ENCODE data around the gene COL16A1.

Gene COL16A1

GRCh38 chr1:31674626-31675025, 29.2 kb downstream of the COL16A1 start:
- WGBS, 2 experiments, result 69 to 70% methylated on average over 8 of the region's 8 CpGs
- Histone ChIP-seq H3K36me3 (ENCODE audit: control insufficient read depth, insufficient read depth, low read length) (no peaks in the 10 kb centered on the region), H3K4me1 (ENCODE audit: control insufficient read depth, insufficient read depth, low read length) (no peaks in the 10 kb centered on the region), H3K27me3 (ENCODE audit: control insufficient read depth, insufficient read depth, low read length, poor library complexity, severe bottlenecking) (no peaks in the 10 kb centered on the region), H3K4me3 (ENCODE audit: insufficient read depth, low read depth, low read length) (no peak overlapping the region), H3K27ac (ENCODE audit: insufficient read depth, low read depth, low read length, poor library complexity, severe bottlenecking) (no peak overlapping the region), H3K9me3 (ENCODE audit: control insufficient read depth, low read length) (no peaks in the 10 kb centered on the region)

GRCh38 chr1:31673433-31673832, 30.4 kb downstream of the COL16A1 start:
- no peak overlapping the region for H3K4me3 ChIP-seq (ENCODE audit: insufficient read depth, low read depth, low read length)
- H3K4me1 ChIP-seq (ENCODE audit: control insufficient read depth, insufficient read depth, low read length), result no peaks in the 10 kb centered on the region
- H3K27me3 ChIP-seq (ENCODE audit: control insufficient read depth, insufficient read depth, low read length, poor library complexity, severe bottlenecking), result no peaks in the 10 kb centered on the region
- no peak overlapping the region for H3K27ac ChIP-seq (ENCODE audit: insufficient read depth, low read depth, low read length, poor library complexity, severe bottlenecking)
- H3K36me3 ChIP-seq (ENCODE audit: control insufficient read depth, insufficient read depth, low read length), result no peaks in the 10 kb centered on the region
- 94 to 98% methylated on average over 9 of the region's 9 CpGs for WGBS, 2 experiments
- H3K9me3 ChIP-seq (ENCODE audit: control insufficient read depth, low read length), result no peaks in the 10 kb centered on the region

GRCh38 chr1:31672986-31673385, 30.8 kb downstream of the COL16A1 start:
- Histone ChIP-seq H3K4me3 (ENCODE audit: insufficient read depth, low read depth, low read length) (no peak overlapping the region), H3K27ac (ENCODE audit: insufficient read depth, low read depth, low read length, poor library complexity, severe bottlenecking) (no peak overlapping the region), H3K27me3 (ENCODE audit: control insufficient read depth, insufficient read depth, low read length, poor library complexity, severe bottlenecking) (no peaks in the 10 kb centered on the region), H3K36me3 (ENCODE audit: control insufficient read depth, insufficient read depth, low read length) (no peaks in the 10 kb centered on the region), H3K9me3 (ENCODE audit: control insufficient read depth, low read length) (no peaks in the 10 kb centered on the region), H3K4me1 (ENCODE audit: control insufficient read depth, insufficient read depth, low read length) (no peaks in the 10 kb centered on the region)
- 84 to 89% methylated on average over 13 of the region's 13 CpGs for WGBS, 2 experiments

- Histone ChIP-seq H3K4me3 (ENCODE audit: insufficient read depth, low read depth, low read length) (no peak overlapping the region), H3K4me1 (ENCODE audit: control insufficient read depth, insufficient read depth, low read length) (peaks cover 4% of the 10 kb centered on the region), H3K27ac (ENCODE audit: insufficient read depth, low read depth, low read length, poor library complexity, severe bottlenecking) (no peak overlapping the region), H3K36me3 (ENCODE audit: control insufficient read depth, insufficient read depth, low read length) (no peaks in the 10 kb centered on the region), H3K27me3 (ENCODE audit: control insufficient read depth, insufficient read depth, low read length, poor library complexity, severe bottlenecking) (no peaks in the 10 kb centered on the region), H3K9me3 (ENCODE audit: control insufficient read depth, low read length) (no peaks in the 10 kb centered on the region)
- 92 to 94% methylated on average over 8 of the region's 8 CpGs for WGBS, 2 experiments
Observed at GRCh38 chr1:31671561-31672201, 32.1 kb downstream of the COL16A1 start.

GRCh38 chr1:31671147-31671546, 32.7 kb downstream of the COL16A1 start:
- WGBS, 2 experiments, result 91% methylated on average over 11 of the region's 11 CpGs
- no peaks in the 10 kb centered on the region for H3K36me3 ChIP-seq (ENCODE audit: control insufficient read depth, insufficient read depth, low read length)
- H3K27me3 ChIP-seq (ENCODE audit: control insufficient read depth, insufficient read depth, low read length, poor library complexity, severe bottlenecking), result no peaks in the 10 kb centered on the region
- H3K27ac ChIP-seq (ENCODE audit: insufficient read depth, low read depth, low read length, poor library complexity, severe bottlenecking), result no peak overlapping the region
- peaks cover 8% of the 10 kb centered on the region for H3K4me1 ChIP-seq (ENCODE audit: control insufficient read depth, insufficient read depth, low read length)
- no peak overlapping the region for H3K4me3 ChIP-seq (ENCODE audit: insufficient read depth, low read depth, low read length)
- no peaks in the 10 kb centered on the region for H3K9me3 ChIP-seq (ENCODE audit: control insufficient read depth, low read length)

GRCh38 chr1:31670593-31670964, 33.2 kb downstream of the COL16A1 start:
- no peaks in the 10 kb centered on the region for H3K36me3 ChIP-seq (ENCODE audit: control insufficient read depth, insufficient read depth, low read length)
- WGBS, 2 experiments, result 92 to 93% methylated on average over 6 of the region's 6 CpGs
- H3K27ac ChIP-seq (ENCODE audit: insufficient read depth, low read depth, low read length, poor library complexity, severe bottlenecking), result no peak overlapping the region
- H3K4me3 ChIP-seq (ENCODE audit: insufficient read depth, low read depth, low read length), result no peak overlapping the region
- no peaks in the 10 kb centered on the region for H3K9me3 ChIP-seq (ENCODE audit: control insufficient read depth, low read length)
- no peaks in the 10 kb centered on the region for H3K27me3 ChIP-seq (ENCODE audit: control insufficient read depth, insufficient read depth, low read length, poor library complexity, severe bottlenecking)
- peaks cover 8% of the 10 kb centered on the region for H3K4me1 ChIP-seq (ENCODE audit: control insufficient read depth, insufficient read depth, low read length)

GRCh38 chr1:31669786-31670592, 33.8 kb downstream of the COL16A1 start:
- Histone ChIP-seq H3K27ac (ENCODE audit: insufficient read depth, low read depth, low read length, poor library complexity, severe bottlenecking) (no peak overlapping the region), H3K36me3 (ENCODE audit: control insufficient read depth, insufficient read depth, low read length) (no peaks in the 10 kb centered on the region), H3K4me1 (ENCODE audit: control insufficient read depth, insufficient read depth, low read length) (peaks cover 8% of the 10 kb centered on the region), H3K9me3 (ENCODE audit: control insufficient read depth, low read length) (no peaks in the 10 kb centered on the region), H3K4me3 (ENCODE audit: insufficient read depth, low read depth, low read length) (no peak overlapping the region), H3K27me3 (ENCODE audit: control insufficient read depth, insufficient read depth, low read length, poor library complexity, severe bottlenecking) (no peaks in the 10 kb centered on the region)
- WGBS, 2 experiments, result 70 to 71% methylated on average over 30 of the region's 30 CpGs

GRCh38 chr1:31669433-31669785, 34.4 kb downstream of the COL16A1 start:
- WGBS, 2 experiments, result 91 to 92% methylated on average over 7 of the region's 7 CpGs
- no peaks in the 10 kb centered on the region for H3K36me3 ChIP-seq (ENCODE audit: control insufficient read depth, insufficient read depth, low read length)
- no peaks in the 10 kb centered on the region for H3K27me3 ChIP-seq (ENCODE audit: control insufficient read depth, insufficient read depth, low read length, poor library complexity, severe bottlenecking)

GRCh38 chr1:31668303-31668883, 35.4 kb downstream of the COL16A1 start:
- 85 to 87% methylated on average over 11 of the region's 11 CpGs for WGBS, 2 experiments
- Histone ChIP-seq H3K9me3 (ENCODE audit: control insufficient read depth, low read length) (no peaks in the 10 kb centered on the region), H3K27ac (ENCODE audit: insufficient read depth, low read depth, low read length, poor library complexity, severe bottlenecking) (no peak overlapping the region), H3K36me3 (ENCODE audit: control insufficient read depth, insufficient read depth, low read length) (no peaks in the 10 kb centered on the region), H3K27me3 (ENCODE audit: control insufficient read depth, insufficient read depth, low read length, poor library complexity, severe bottlenecking) (no peaks in the 10 kb centered on the region), H3K4me1 (ENCODE audit: control insufficient read depth, insufficient read depth, low read length) (peaks cover 8% of the 10 kb centered on the region), H3K4me3 (ENCODE audit: insufficient read depth, low read depth, low read length) (no peak overlapping the region)

More at GRCh38 chr1:31669433-31669785, 34.4 kb downstream of the COL16A1 start:
- no peak overlapping the region for H3K27ac ChIP-seq (ENCODE audit: insufficient read depth, low read depth, low read length, poor library complexity, severe bottlenecking)
- H3K4me1 ChIP-seq (ENCODE audit: control insufficient read depth, insufficient read depth, low read length), result peaks cover 8% of the 10 kb centered on the region
- no peaks in the 10 kb centered on the region for H3K9me3 ChIP-seq (ENCODE audit: control insufficient read depth, low read length)
- no peak overlapping the region for H3K4me3 ChIP-seq (ENCODE audit: insufficient read depth, low read depth, low read length)

- Histone ChIP-seq H3K27me3 (ENCODE audit: control insufficient read depth, insufficient read depth, low read length, poor library complexity, severe bottlenecking) (no peaks in the 10 kb centered on the region), H3K36me3 (ENCODE audit: control insufficient read depth, insufficient read depth, low read length) (no peaks in the 10 kb centered on the region), H3K27ac (ENCODE audit: insufficient read depth, low read depth, low read length, poor library complexity, severe bottlenecking) (no peak overlapping the region), H3K9me3 (ENCODE audit: control insufficient read depth, low read length) (no peaks in the 10 kb centered on the region), H3K4me1 (ENCODE audit: control insufficient read depth, insufficient read depth, low read length) (peaks cover 8% of the 10 kb centered on the region), H3K4me3 (ENCODE audit: insufficient read depth, low read depth, low read length) (no peak overlapping the region)
- WGBS, 2 experiments, result 84 to 87% methylated on average over 19 of the region's 19 CpGs
Observed at GRCh38 chr1:31667065-31667785, 36.6 kb downstream of the COL16A1 start.

Measured in ectodermal cell (in vitro differentiated cells).